ENCODE results near the gene SLC27A6. TPM values are rescaled to one million over a fixed set of nuclear protein-coding genes. Genes with fewer than 3 reads are reported as not detected.

Gene SLC27A6
- total RNA-seq, 2 experiments from 2014 or later, result not detected

DNA sequence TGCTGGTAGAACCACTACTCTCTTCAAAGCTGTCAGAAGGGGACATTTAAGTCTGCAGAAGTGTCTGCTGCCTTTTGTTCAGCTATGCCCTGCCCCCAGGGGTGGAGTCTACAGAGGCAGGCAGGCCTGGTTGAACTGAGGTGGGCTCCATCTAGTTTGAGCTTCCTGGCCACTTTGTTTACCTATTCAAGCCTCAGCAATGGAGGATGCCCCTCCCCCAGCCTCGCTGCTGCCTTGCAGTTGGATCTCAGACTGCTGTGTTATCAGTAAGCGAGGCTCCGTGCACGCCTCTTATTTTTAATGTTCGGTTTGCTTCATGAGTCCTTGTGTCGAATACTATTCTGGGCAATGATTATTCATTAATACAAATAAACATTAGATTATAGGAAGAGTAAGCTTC is 3.1 kb upstream of the SLC27A6 start:
- H3K4me1 Mint-ChIP-seq (ENCODE audit: low read depth), result peaks cover 3% of the 10 kb centered on the region
- no peak for DNase-seq
- no peak overlapping the region for H3K27ac Mint-ChIP-seq
- H3K4me3 Mint-ChIP-seq, result no peak overlapping the region
- H3K27me3 Mint-ChIP-seq (ENCODE audit: low read depth), result peaks cover 31% of the 10 kb centered on the region
- no peaks in the 10 kb centered on the region for H3K36me3 Mint-ChIP-seq (ENCODE audit: low read depth)
- H3K9me3 Mint-ChIP-seq, result peaks cover 11% of the 10 kb centered on the region
- intact Hi-C loops (cut with micrococcal nuclease), result no loop called here
- CTCF ChIA-PET, result no interaction called here

DNA sequence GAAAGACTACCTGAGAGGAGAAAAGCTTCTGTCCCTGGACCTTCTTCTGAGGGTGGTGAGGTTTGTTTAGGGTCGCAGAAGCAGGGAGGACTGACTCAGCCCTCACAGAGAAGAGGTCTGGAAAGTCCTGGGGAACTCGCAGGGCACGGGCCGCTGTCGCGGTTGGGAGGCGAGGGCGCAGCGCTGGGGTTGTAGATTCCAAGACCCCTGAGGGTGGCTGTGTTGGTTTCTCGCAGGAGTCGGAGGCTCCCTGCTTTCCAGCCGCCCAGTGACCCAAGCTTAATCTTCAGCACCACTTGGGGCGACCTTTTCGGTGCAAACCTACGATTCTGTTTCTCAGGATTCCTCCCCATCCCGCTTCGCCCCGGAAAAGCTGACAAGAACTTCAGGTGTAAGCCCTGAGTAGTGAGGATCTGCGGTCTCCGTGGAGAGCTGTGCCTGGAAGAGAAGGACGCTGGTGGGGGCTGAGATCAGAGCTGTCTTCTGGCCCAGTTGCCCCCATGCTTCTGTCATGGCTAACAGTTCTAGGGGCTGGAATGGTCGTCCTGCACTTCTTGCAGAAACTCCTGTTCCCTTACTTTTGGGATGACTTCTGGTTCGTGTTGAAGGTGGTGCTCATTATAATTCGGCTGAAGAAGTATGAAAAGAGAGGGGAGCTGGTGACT is 482 bp downstream of the SLC27A6 start:
- intact Hi-C loops (cut with micrococcal nuclease), result no loop called here
- H3K9me3 Mint-ChIP-seq, result peaks cover 6% of the 10 kb centered on the region
- H3K4me1 Mint-ChIP-seq (ENCODE audit: low read depth), result peaks cover 3% of the 10 kb centered on the region
- CTCF ChIA-PET, result no interaction called here
- no peak for DNase-seq
- H3K4me3 Mint-ChIP-seq, result no peak overlapping the region
- H3K36me3 Mint-ChIP-seq (ENCODE audit: low read depth), result no peaks in the 10 kb centered on the region
- peaks cover 37% of the 10 kb centered on the region for H3K27me3 Mint-ChIP-seq (ENCODE audit: low read depth)
- H3K27ac Mint-ChIP-seq, result no peak overlapping the region

DNA sequence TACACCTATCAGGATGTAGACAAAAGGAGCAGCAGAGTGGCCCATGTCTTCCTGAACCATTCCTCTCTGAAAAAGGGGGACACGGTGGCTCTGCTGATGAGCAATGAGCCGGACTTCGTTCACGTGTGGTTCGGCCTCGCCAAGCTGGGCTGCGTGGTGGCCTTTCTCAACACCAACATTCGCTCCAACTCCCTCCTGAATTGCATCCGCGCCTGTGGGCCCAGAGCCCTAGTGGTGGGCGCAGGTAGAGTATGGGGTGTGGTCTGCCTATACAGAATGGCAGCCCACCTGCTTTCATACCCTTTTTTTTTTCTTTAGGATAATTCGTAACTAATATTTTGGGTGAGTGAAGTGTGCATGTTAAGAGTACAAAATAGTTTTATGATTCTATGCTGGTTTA is 1.1 kb downstream of the SLC27A6 start:
- CTCF ChIA-PET, result no interaction called here
- Mint-ChIP-seq H3K27me3 (ENCODE audit: low read depth) (peaks cover 37% of the 10 kb centered on the region), H3K36me3 (ENCODE audit: low read depth) (no peaks in the 10 kb centered on the region), H3K9me3 (peaks cover 5% of the 10 kb centered on the region), H3K4me1 (ENCODE audit: low read depth) (peaks cover 3% of the 10 kb centered on the region), H3K4me3 (no peak overlapping the region), H3K27ac (no peak overlapping the region)
- intact Hi-C loops (cut with micrococcal nuclease), result no loop called here
- no peak for DNase-seq

DNA sequence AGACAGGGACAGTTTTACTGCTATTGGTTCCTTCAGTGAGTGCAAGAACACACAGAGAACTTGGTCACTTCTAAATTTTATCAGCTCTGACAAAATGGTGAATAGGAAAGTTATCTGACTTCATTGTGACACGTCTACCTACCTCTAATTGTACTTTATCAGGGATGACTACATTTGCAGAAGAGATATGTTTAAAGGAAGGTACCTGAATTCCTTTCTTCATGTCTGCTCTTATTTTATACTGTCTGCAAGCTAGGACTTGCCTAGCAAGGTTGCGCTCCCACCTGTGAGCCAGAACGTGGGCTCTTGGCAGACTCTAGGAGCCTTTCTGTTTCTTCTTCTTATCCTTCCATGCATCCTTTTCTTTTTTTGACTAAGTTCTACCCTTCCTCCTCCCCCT is 1.6 kb downstream of the SLC27A6 start:
- H3K27ac Mint-ChIP-seq, result no peak overlapping the region
- H3K27me3 Mint-ChIP-seq (ENCODE audit: low read depth), result peaks cover 40% of the 10 kb centered on the region
- no peak for DNase-seq
- CTCF ChIA-PET, result no interaction called here
- intact Hi-C loops (cut with micrococcal nuclease), result no loop called here
- H3K36me3 Mint-ChIP-seq (ENCODE audit: low read depth), result no peaks in the 10 kb centered on the region
- peaks cover 3% of the 10 kb centered on the region for H3K4me1 Mint-ChIP-seq (ENCODE audit: low read depth)
- no peak overlapping the region for H3K4me3 Mint-ChIP-seq
- peaks cover 7% of the 10 kb centered on the region for H3K9me3 Mint-ChIP-seq

- CTCF ChIA-PET, result no interaction called here
- intact Hi-C loops (cut with micrococcal nuclease), result no loop called here
- Mint-ChIP-seq H3K27me3 (ENCODE audit: low read depth) (peaks cover 22% of the 10 kb centered on the region), H3K4me3 (no peak overlapping the region), H3K36me3 (ENCODE audit: low read depth) (no peaks in the 10 kb centered on the region), H3K27ac (no peak overlapping the region), H3K9me3 (peaks cover 12% of the 10 kb centered on the region), H3K4me1 (ENCODE audit: low read depth) (no peaks in the 10 kb centered on the region)
- no peak for DNase-seq
These were observed 8.0 kb downstream of the SLC27A6 start for GRCh38 chr5:128973244-128973643.

DNA sequence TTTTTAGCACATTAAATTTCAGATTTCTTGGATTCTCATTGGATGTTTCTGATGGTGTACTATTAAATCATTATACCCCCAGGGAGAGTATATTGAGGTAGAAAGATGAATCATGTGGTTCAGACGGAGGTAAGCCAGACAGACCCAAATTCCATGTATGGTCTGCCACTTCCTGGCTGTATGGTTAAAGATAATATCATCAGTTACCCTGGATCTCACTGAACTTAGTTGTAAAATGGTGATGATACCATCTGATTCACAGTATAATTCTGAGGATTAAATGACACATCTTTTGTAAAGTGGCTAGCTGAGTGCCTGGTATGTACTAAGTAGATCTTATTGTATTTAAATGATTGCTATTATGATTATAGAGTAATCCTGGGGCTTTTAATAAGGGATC is 9.3 kb downstream of the SLC27A6 start:
- intact Hi-C loops (cut with micrococcal nuclease), result no loop called here
- Mint-ChIP-seq H3K36me3 (ENCODE audit: low read depth) (no peaks in the 10 kb centered on the region), H3K4me1 (ENCODE audit: low read depth) (no peaks in the 10 kb centered on the region), H3K4me3 (no peak overlapping the region), H3K27me3 (ENCODE audit: low read depth) (peaks cover 17% of the 10 kb centered on the region), H3K9me3 (peaks cover 12% of the 10 kb centered on the region), H3K27ac (no peak overlapping the region)
- DNase-seq, result no peak
- CTCF ChIA-PET, result no interaction called here

DNA sequence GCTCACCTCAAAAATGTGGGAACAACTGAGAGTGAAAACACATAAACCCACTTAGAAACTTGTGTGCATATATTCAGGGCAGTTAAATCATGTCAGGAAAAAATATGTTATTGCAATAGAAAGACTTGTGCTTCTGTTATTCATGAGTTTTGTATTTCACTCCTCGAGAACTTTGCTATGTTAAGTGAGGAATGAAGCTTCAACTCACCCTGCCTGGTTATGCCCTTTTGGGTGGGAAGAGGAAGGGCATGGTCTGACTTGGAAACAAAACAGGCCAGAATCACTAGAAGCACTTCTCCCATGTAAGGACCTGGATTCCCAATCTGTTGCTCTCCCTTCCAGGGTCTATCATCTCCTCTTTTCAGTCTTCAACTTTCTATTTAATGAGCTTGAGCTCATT is 14.5 kb downstream of the SLC27A6 start:
- no peak overlapping the region for H3K27ac Mint-ChIP-seq
- no peak for DNase-seq
- CTCF ChIA-PET, result no interaction called here
- no peaks in the 10 kb centered on the region for H3K4me1 Mint-ChIP-seq (ENCODE audit: low read depth)
- no peak overlapping the region for H3K4me3 Mint-ChIP-seq
- H3K36me3 Mint-ChIP-seq (ENCODE audit: low read depth), result no peaks in the 10 kb centered on the region
- intact Hi-C loops (cut with micrococcal nuclease), result no loop called here
- H3K27me3 Mint-ChIP-seq (ENCODE audit: low read depth), result peaks cover 9% of the 10 kb centered on the region
- H3K9me3 Mint-ChIP-seq, result no peaks in the 10 kb centered on the region

DNA sequence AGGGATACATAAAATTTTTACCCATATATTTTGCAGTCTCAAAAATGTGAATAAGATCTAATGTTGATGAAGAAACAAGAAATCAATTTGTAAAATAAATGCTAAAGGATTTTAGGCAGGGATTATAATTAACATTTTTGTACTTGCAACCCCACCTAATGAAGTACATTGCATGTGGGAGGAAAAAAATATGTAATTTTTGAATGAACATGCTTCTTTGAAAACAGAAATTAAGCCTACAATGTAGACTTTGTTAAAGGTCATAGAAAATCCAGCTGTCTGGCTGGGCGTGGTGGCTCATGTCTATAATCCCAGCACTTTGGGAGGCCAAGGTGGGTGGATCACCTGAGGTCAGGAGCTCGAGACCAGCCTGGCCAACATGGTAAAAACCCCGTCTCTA is 15.6 kb downstream of the SLC27A6 start:
- H3K4me3 Mint-ChIP-seq, result no peak overlapping the region
- intact Hi-C loops (cut with micrococcal nuclease), result no loop called here
- CTCF ChIA-PET, result no interaction called here

GRCh38 chr5:128984480-128984879 is 19.2 kb downstream of the SLC27A6 start:
- CTCF ChIA-PET, result no interaction called here
- no peaks in the 10 kb centered on the region for H3K36me3 Mint-ChIP-seq (ENCODE audit: low read depth)
- H3K9me3 Mint-ChIP-seq, result no peaks in the 10 kb centered on the region
- intact Hi-C loops (cut with micrococcal nuclease), result no loop called here
- DNase-seq, result no peak
- peaks cover 2% of the 10 kb centered on the region for H3K27me3 Mint-ChIP-seq (ENCODE audit: low read depth)
- no peak overlapping the region for H3K27ac Mint-ChIP-seq
- H3K4me1 Mint-ChIP-seq (ENCODE audit: low read depth), result no peaks in the 10 kb centered on the region
- no peak overlapping the region for H3K4me3 Mint-ChIP-seq

More for the DNA sequence above, 15.6 kb downstream of the SLC27A6 start:
- Mint-ChIP-seq H3K9me3 (no peaks in the 10 kb centered on the region), H3K4me1 (ENCODE audit: low read depth) (no peaks in the 10 kb centered on the region), H3K36me3 (ENCODE audit: low read depth) (no peaks in the 10 kb centered on the region), H3K27me3 (ENCODE audit: low read depth) (peaks cover 2% of the 10 kb centered on the region), H3K27ac (no peak overlapping the region)
- DNase-seq, result no peak

DNA sequence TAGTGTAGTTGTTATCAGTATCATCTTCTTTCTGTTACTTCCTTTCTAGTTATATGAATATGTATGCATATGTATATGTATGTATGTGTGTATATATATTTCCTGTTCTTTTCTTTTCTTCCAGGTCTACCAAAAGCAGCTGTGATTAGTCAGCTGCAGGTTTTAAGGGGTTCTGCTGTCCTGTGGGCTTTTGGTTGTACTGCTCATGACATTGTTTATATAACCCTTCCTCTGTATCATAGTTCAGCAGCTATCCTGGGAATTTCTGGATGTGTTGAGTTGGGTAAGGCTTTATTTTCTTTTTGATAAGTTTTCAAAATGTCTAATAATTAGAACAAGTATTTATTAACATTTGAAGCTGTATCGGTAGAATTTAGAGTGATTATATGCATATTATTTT is 23.2 kb downstream of the SLC27A6 start:
- intact Hi-C loops (cut with micrococcal nuclease), result no loop called here
- no peak for DNase-seq
- H3K4me1 Mint-ChIP-seq (ENCODE audit: low read depth), result no peaks in the 10 kb centered on the region
- CTCF ChIA-PET, result no interaction called here
- peaks cover 2% of the 10 kb centered on the region for H3K27me3 Mint-ChIP-seq (ENCODE audit: low read depth)
- no peaks in the 10 kb centered on the region for H3K9me3 Mint-ChIP-seq
- no peak overlapping the region for H3K27ac Mint-ChIP-seq
- H3K36me3 Mint-ChIP-seq (ENCODE audit: low read depth), result no peaks in the 10 kb centered on the region
- no peak overlapping the region for H3K4me3 Mint-ChIP-seq

DNA sequence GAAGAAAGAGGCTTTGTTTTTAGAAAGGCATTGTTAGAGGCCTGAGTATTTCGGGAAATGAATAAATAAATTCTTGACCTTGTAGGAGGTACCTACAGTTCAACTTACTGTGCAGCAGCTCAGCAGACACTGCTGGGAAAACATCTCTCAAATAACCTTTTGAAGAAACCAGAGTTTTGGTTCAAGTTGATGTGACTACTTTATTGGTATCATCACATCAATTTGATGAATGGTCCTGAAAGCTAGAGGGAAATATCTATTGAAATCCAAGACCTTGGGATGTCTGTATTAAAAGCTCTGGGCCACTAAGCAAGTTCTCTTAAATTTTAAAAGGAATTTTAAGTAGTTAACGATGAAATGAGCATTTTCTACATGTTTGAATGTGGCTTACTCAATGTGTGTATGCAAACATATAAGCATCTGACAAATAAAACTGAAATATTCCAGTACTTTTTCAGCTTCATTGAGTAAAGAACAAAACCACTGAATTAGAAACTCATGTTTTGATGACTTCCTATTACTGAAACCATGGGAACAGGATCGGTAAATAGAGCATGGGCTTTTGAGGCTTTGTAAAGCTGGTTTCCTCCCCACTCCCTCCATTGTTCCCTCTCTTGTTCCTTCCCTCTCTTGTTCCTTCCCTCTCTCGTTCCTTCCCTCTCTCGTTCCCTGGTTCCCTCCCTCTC is 36.7 kb downstream of the SLC27A6 start:
- Mint-ChIP-seq H3K27ac (no peak overlapping the region), H3K27me3 (ENCODE audit: low read depth) (no peaks in the 10 kb centered on the region), H3K9me3 (no peaks in the 10 kb centered on the region), H3K4me1 (ENCODE audit: low read depth) (no peaks in the 10 kb centered on the region), H3K4me3 (no peak overlapping the region), H3K36me3 (ENCODE audit: low read depth) (no peaks in the 10 kb centered on the region)
- intact Hi-C loops (cut with micrococcal nuclease), result no loop called here
- no peak for DNase-seq
- CTCF ChIA-PET, result no interaction called here

- H3K27ac Mint-ChIP-seq, result no peak overlapping the region
- CTCF ChIA-PET, result no interaction called here
- H3K36me3 Mint-ChIP-seq (ENCODE audit: low read depth), result no peaks in the 10 kb centered on the region
- intact Hi-C loops (cut with micrococcal nuclease), result no loop called here
- no peak overlapping the region for H3K4me3 Mint-ChIP-seq
- H3K9me3 Mint-ChIP-seq, result no peaks in the 10 kb centered on the region
- H3K27me3 Mint-ChIP-seq (ENCODE audit: low read depth), result no peaks in the 10 kb centered on the region
- no peak for DNase-seq
- no peaks in the 10 kb centered on the region for H3K4me1 Mint-ChIP-seq (ENCODE audit: low read depth)
These were observed 37.2 kb downstream of the SLC27A6 start for GRCh38 chr5:129002527-129002842.

- Mint-ChIP-seq H3K4me1 (ENCODE audit: low read depth) (no peaks in the 10 kb centered on the region), H3K36me3 (ENCODE audit: low read depth) (no peaks in the 10 kb centered on the region), H3K9me3 (no peaks in the 10 kb centered on the region), H3K27ac (no peak overlapping the region), H3K27me3 (ENCODE audit: low read depth) (no peaks in the 10 kb centered on the region), H3K4me3 (no peak overlapping the region)
- CTCF ChIA-PET, result no interaction called here
- no peak for DNase-seq
- intact Hi-C loops (cut with micrococcal nuclease), result no loop called here
These were observed 37.9 kb downstream of the SLC27A6 start for GRCh38 chr5:129003232-129003631.

All from activated naive CD4-positive, alpha-beta T cell treated with anti-CD3 and anti-CD28 coated beads for 36 hours (primary cell).